Neuronal stem cell (in vitro differentiated cells): Measurements from ENCODE around the gene CRACR2B.

Experiments used
- DNase-seq: peaks from one replicate; pipeline ENCODE4 v3.0.0-alpha.2; 2013; ENCODE audit warnings: low spot score
- H2AFZ ChIP-seq: one replicate; pipeline ENCODE4 v1.6.1; 2013; ENCODE audit warnings: mild to moderate bottlenecking, low read length, inconsistent platforms
- H2AK5ac ChIP-seq: 2 replicates; pipeline ENCODE4 v1.6.1; 2013; ENCODE audit warnings: low read depth, mild to moderate bottlenecking, inconsistent platforms, low read length, moderate library complexity, mixed read lengths
- H2BK120ac ChIP-seq: 2 replicates; pipeline ENCODE4 v1.6.1; 2013; ENCODE audit warnings: low read depth, mild to moderate bottlenecking, inconsistent platforms, low read length, moderate library complexity, mixed read lengths
- H2BK12ac ChIP-seq: one replicate; pipeline ENCODE4 v1.6.1; 2013; ENCODE audit warnings: low read length, inconsistent platforms
- H2BK15ac ChIP-seq: 2 replicates; pipeline ENCODE4 v1.6.1; 2013; ENCODE audit warnings: mild to moderate bottlenecking, low read length, inconsistent platforms, mixed read lengths
- H2BK5ac ChIP-seq: one replicate; pipeline ENCODE4 v1.6.1; 2013; ENCODE audit warnings: inconsistent platforms, mild to moderate bottlenecking, low read length, moderate library complexity
- H3K14ac ChIP-seq: one replicate; pipeline ENCODE4 v1.6.1; 2013; ENCODE audit warnings: low read length, inconsistent platforms
- H3K18ac ChIP-seq: 2 replicates; pipeline ENCODE4 v1.6.1; 2013; ENCODE audit warnings: low read length, inconsistent platforms
- H3K23ac ChIP-seq: 2 replicates; pipeline ENCODE4 v1.6.1; 2013; ENCODE audit warnings: low read depth, mild to moderate bottlenecking, mixed read lengths, low read length, inconsistent platforms; ENCODE audit not compliant: poor library complexity
- H3K27ac ChIP-seq: replicated peaks from 3 replicates; pipeline ENCODE4 v1.5.1; 2013; ENCODE audit warnings: low read length, inconsistent platforms
- H3K27me3 ChIP-seq, 3 experiments: 2 replicates each; pipeline ENCODE4 v1.6.1; 2013; ENCODE audit warnings: low read length in 3 of 3, mild to moderate bottlenecking in 2 of 3, inconsistent platforms in 1 of 3, low read depth in 1 of 3, mixed read lengths in 1 of 3, moderate library complexity in 1 of 3; ENCODE audit not compliant: control insufficient read depth in 3 of 3, insufficient read depth in 3 of 3
- H3K36me3 ChIP-seq, 2 donors: replicated peaks in 1 of 2; 2 replicates each; pipeline ENCODE4 v1.6.1; 2013; ENCODE audit warnings: low read length in 2 of 2; ENCODE audit not compliant: control insufficient read depth in 2 of 2, insufficient read depth in 2 of 2
- H3K4ac ChIP-seq: 2 replicates; pipeline ENCODE4 v1.6.1; 2013; ENCODE audit warnings: inconsistent platforms, mild to moderate bottlenecking, low read length, moderate library complexity
- H3K4me1 ChIP-seq, 2 donors: 1 replicate in 1 of 2; 2 replicates in 1 of 2; pipeline ENCODE4 v1.6.1; 2013; ENCODE audit warnings: low read length in 2 of 2, low read depth in 1 of 2; ENCODE audit not compliant: control insufficient read depth in 2 of 2, insufficient read depth in 1 of 2
- H3K4me2 ChIP-seq: one replicate; pipeline ENCODE4 v1.6.1; 2013; ENCODE audit warnings: mild to moderate bottlenecking, low read length, inconsistent platforms; ENCODE audit not compliant: insufficient read depth, poor library complexity, severe bottlenecking
- H3K4me3 ChIP-seq, 2 donors: 2 replicates each; pipeline ENCODE4 v1.5.1; 2013; ENCODE audit warnings: low read length in 2 of 2, mild to moderate bottlenecking in 2 of 2, inconsistent platforms in 1 of 2, moderate library complexity in 1 of 2
- H3K79me1 ChIP-seq: one replicate; pipeline ENCODE4 v1.6.1; 2013; ENCODE audit warnings: low read depth, mild to moderate bottlenecking, inconsistent platforms, low read length, moderate library complexity
- H3K9ac ChIP-seq: one replicate; pipeline ENCODE4 v1.6.1; 2013; ENCODE audit warnings: mild to moderate bottlenecking, low read depth, low read length, inconsistent platforms; ENCODE audit not compliant: poor library complexity
- H3K9me3 ChIP-seq, 2 donors: replicated peaks in 1 of 2; 2 replicates each; pipeline versions ENCODE3 to v1.6.1; 2013; ENCODE audit warnings: low read length in 2 of 2, mild to moderate bottlenecking in 2 of 2, inconsistent platforms in 1 of 2, low read depth in 1 of 2, mixed read lengths in 1 of 2, moderate library complexity in 1 of 2; ENCODE audit not compliant: control insufficient read depth in 2 of 2, insufficient read depth in 1 of 2
- H4K8ac ChIP-seq: one replicate; pipeline ENCODE4 v1.6.1; 2013; ENCODE audit warnings: low read depth, mild to moderate bottlenecking, inconsistent platforms, low read length, moderate library complexity
- H4K91ac ChIP-seq: one replicate; pipeline ENCODE4 v1.6.1; 2013; ENCODE audit warnings: low read length, low read depth, mild to moderate bottlenecking, inconsistent platforms; ENCODE audit not compliant: poor library complexity
- WGBS, 2 donors: extraction: QIAGEN DNeasy Blood & Tissue Kit; methylation state at CpG; one replicate each; pipeline ENCODE4 v1.1.7; 2013; ENCODE audit warnings: missing lambda C conversion rate in 2 of 2, mixed read lengths in 1 of 2; ENCODE audit not compliant: insufficient read length in 2 of 2, insufficient replicate concordance in 1 of 2; ENCODE audit errors: extremely low coverage in 2 of 2; 5-methylcytosine and 5-hydroxymethylcytosine counted together

The CRACR2B gene

GRCh38 chr11:872799-873198 lies 45.1 kb downstream of the CRACR2B start:
- Histone ChIP-seq H3K4ac (no peak overlapping the region), H3K9ac (peak overlapping the region; percentile 51), H2BK12ac (no peak overlapping the region), H2BK5ac (peak overlapping the region; percentile 69), H4K8ac (no peak overlapping the region), H2BK15ac (no peak overlapping the region), H3K79me1 (peaks cover 7% of the 10 kb centered on the region), H4K91ac (no peak overlapping the region), H3K18ac (no peak overlapping the region), H3K27ac (no peak overlapping the region), H2AFZ (no peak overlapping the region), H3K4me3 (no peak overlapping the region), H3K14ac (no peak overlapping the region), H3K4me2 (no peak overlapping the region), H2AK5ac (no peak overlapping the region), H2BK120ac (no peak overlapping the region), H3K4me1 (peaks cover 0 to 4% of the 10 kb centered on the region in 2 donors), H3K9me3 (no peaks in the 10 kb centered on the region), H3K23ac (peak overlapping the region; percentile 89), H3K36me3 (peaks cover 18 to 36% of the 10 kb centered on the region in 2 donors), H3K27me3 (no peaks in the 10 kb centered on the region)
- DNase-seq: no peak
- WGBS, 2 donors: no CpG with 5 or more reads among the region's 9 CpGs

GRCh38 chr11:873706-874105 lies 46.0 kb downstream of the CRACR2B start:
- Histone ChIP-seq H3K4me1 (peaks cover 0 to 4% of the 10 kb centered on the region in 2 donors), H3K4me2 (no peak overlapping the region), H2BK120ac (no peak overlapping the region), H3K79me1 (peaks cover 4% of the 10 kb centered on the region), H3K14ac (no peak overlapping the region), H4K8ac (no peak overlapping the region), H4K91ac (no peak overlapping the region), H3K4ac (no peak overlapping the region), H2BK15ac (no peak overlapping the region), H3K9ac (no peak overlapping the region), H2BK5ac (no peak overlapping the region), H3K36me3 (peaks cover 18 to 37% of the 10 kb centered on the region in 2 donors), H3K18ac (no peak overlapping the region), H3K27me3 (no peaks in the 10 kb centered on the region), H2BK12ac (no peak overlapping the region), H2AFZ (no peak overlapping the region), H2AK5ac (no peak overlapping the region), H3K23ac (no peak overlapping the region), H3K4me3 (no peak overlapping the region), H3K9me3 (no peaks in the 10 kb centered on the region), H3K27ac (no peak overlapping the region)
- DNase-seq: no peak
- no CpG with 5 or more reads among the region's 12 CpGs for WGBS, 2 donors

- H2BK15ac ChIP-seq: no peak overlapping the region
- no peak overlapping the region for H4K8ac ChIP-seq
- H3K14ac ChIP-seq: no peak overlapping the region
- no peak overlapping the region for H3K4me3 ChIP-seq
- H3K4me1 ChIP-seq: peaks cover 0 to under 1% of the 10 kb centered on the region in 2 donors
- no peak overlapping the region for H2AK5ac ChIP-seq
- no peaks in the 10 kb centered on the region for H3K27me3 ChIP-seq
- no peak overlapping the region for H3K9ac ChIP-seq
- H3K79me1 ChIP-seq: peaks cover 2% of the 10 kb centered on the region
- no peak overlapping the region for H2AFZ ChIP-seq
- no peak overlapping the region for H3K18ac ChIP-seq
- no CpG with 5 or more reads among the region's 16 CpGs for WGBS, 2 donors
- no peak overlapping the region for H3K27ac ChIP-seq
- no peak overlapping the region for H3K23ac ChIP-seq
- H2BK12ac ChIP-seq: no peak overlapping the region
- no peak for DNase-seq
- no peak overlapping the region for H3K4me2 ChIP-seq
- no peak overlapping the region for H2BK120ac ChIP-seq
- H3K36me3 ChIP-seq: peaks cover 26 to 43% of the 10 kb centered on the region in 2 donors
- peak overlapping the region; percentile 17 for H2BK5ac ChIP-seq
- H3K9me3 ChIP-seq: no peaks in the 10 kb centered on the region
- no peak overlapping the region for H3K4ac ChIP-seq
- H4K91ac ChIP-seq: no peak overlapping the region
These were observed 47.5 kb downstream of the CRACR2B start for GRCh38 chr11:875203-875602.

GRCh38 chr11:875769-876301 lies 48.1 kb downstream of the CRACR2B start:
- Histone ChIP-seq H3K14ac (no peak overlapping the region), H3K4me3 (no peak overlapping the region), H2AFZ (no peak overlapping the region), H3K27me3 (no peaks in the 10 kb centered on the region), H2AK5ac (no peak overlapping the region), H3K27ac (no peak overlapping the region), H3K23ac (peak overlapping the region; percentile 89), H2BK5ac (peak overlapping the region; percentile 44), H3K9me3 (no peaks in the 10 kb centered on the region), H3K4ac (no peak overlapping the region), H3K4me2 (no peak overlapping the region), H3K4me1 (no peaks in the 10 kb centered on the region), H3K79me1 (peaks cover 6% of the 10 kb centered on the region), H4K91ac (no peak overlapping the region), H2BK15ac (no peak overlapping the region), H4K8ac (no peak overlapping the region), H3K9ac (peak overlapping the region; percentile 60), H3K36me3 (peaks cover 30 to 49% of the 10 kb centered on the region in 2 donors), H3K18ac (no peak overlapping the region), H2BK12ac (no peak overlapping the region), H2BK120ac (no peak overlapping the region)
- WGBS, 2 donors: no CpG with 5 or more reads among the region's 21 CpGs
- DNase-seq: no peak
